Effector memory CD8-positive, alpha-beta T cell (primary cell): ENCODE results near the gene CCDC159.
"Not testable (repeated sequence)": the region's sequence is repeated elsewhere in the genome, so short reads cannot be mapped to it uniquely, and the experiment has no call there.

ENCODE experiments used
- ATAC-seq: fragments of 150-1000 bp; cut with Tn5 transposase; replicated peaks from 2 replicates; pipeline ENCODE4 v1.10.0; 2021; ENCODE audit warnings: mild to moderate bottlenecking, moderate library complexity
- DNase-seq, 3 experiments: peaks; one replicate each; pipeline ENCODE4 v3.0.0; 2021
- H3K27ac Mint-ChIP-seq, 2 donors: one replicate each; pipeline ENCODE4 v1.8.0; 2022; ENCODE audit warnings: mild to moderate bottlenecking in 2 of 2, mixed read lengths in 2 of 2, moderate library complexity in 2 of 2
- H3K27me3 Mint-ChIP-seq, 2 donors: one replicate each; pipeline ENCODE4 v1.8.0; 2022; ENCODE audit warnings: mixed read lengths in 2 of 2
- H3K36me3 Mint-ChIP-seq: one replicate; pipeline ENCODE4 v1.8.0; 2022; ENCODE audit warnings: mild to moderate bottlenecking, moderate library complexity, mixed read lengths; ENCODE audit not compliant: insufficient read depth
- H3K4me1 Mint-ChIP-seq, 2 donors: one replicate each; pipeline ENCODE4 v1.8.0; 2022; ENCODE audit warnings: low read depth in 2 of 2, mixed read lengths in 2 of 2
- H3K4me3 Mint-ChIP-seq, 2 donors: one replicate each; pipeline ENCODE4 v1.8.0; 2022; ENCODE audit warnings: mild to moderate bottlenecking in 2 of 2, mixed read lengths in 2 of 2, moderate library complexity in 2 of 2
- H3K9me3 Mint-ChIP-seq, 2 donors: one replicate each; pipeline ENCODE4 v1.8.0; 2022; ENCODE audit warnings: mixed read lengths in 2 of 2

The CCDC159 gene

DNA sequence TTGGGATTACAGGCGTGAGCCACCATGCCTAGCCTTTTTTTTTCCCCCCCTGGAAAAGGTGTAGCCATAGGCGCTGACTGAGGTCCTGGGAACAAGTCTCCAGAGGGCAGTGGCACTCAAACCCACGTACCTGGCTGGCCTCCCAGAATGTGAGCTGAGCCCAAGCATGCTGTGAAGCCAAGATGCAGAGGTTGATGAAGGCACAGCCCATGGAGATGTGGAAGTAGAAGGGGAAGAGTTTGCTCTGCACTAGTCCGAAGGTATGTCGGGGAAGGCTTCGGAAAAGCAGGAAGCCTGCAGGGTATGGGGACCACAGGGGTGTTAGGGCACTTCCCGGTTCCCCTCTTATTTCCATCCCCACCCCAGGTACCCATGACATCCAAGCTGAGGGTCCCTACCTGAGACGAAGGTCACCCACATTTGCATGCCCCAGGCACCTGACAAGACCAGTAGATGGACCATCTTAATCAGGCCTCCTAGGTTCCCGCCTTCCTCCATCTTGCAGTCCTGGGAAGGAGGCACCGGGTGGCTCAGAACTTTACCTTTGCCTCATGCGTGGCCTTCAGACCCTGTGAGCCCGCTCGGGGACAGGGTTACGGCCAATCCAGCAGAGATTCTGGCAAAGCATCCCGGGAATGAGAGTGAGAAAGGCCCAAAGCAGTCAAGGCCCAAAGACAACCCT lies 1.1 kb upstream of the CCDC159 start:
- DNase-seq = no peak
- H3K36me3 Mint-ChIP-seq = peaks cover 11% of the 10 kb centered on the region
- no peaks in the 10 kb centered on the region for H3K9me3 Mint-ChIP-seq
- peak overlapping the region; percentile 96 to 97 for H3K4me3 Mint-ChIP-seq
- H3K27ac Mint-ChIP-seq = peak overlapping the region; percentile 91 to 97
- no peak for ATAC-seq
- H3K4me1 Mint-ChIP-seq = peaks cover 25 to 31% of the 10 kb centered on the region in 2 donors
- H3K27me3 Mint-ChIP-seq = no peaks in the 10 kb centered on the region

DNA sequence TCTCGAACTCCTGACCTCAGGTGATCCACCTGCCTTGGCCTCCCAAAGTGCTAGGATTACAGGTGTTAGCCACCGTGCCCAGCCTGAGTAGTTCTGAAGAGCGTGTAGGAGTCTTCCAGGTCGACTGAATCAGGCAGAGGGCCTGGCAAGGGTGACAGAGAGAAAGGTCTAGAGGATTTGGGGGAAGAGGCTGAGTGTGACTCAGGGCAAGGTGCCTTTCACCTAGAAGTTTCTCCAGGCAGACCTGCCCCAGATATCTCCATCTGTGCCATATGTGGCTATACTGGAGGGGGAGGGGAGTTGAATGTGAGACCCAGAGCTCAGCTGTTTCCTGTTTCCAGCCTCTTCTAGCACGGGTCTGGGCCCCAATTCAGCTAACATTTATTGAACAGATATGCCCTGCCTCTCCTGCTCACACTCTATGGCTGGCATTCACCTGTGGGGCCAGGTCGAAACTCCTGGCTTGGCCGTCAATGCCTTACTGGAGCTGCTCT lies 1.3 kb downstream of the CCDC159 start:
- peak overlapping the region; percentile 96 to 97 for H3K4me3 Mint-ChIP-seq
- ATAC-seq = no peak
- DNase-seq = no peak
- H3K27ac Mint-ChIP-seq = peak overlapping the region; percentile 91 to 97
- H3K9me3 Mint-ChIP-seq = no peaks in the 10 kb centered on the region
- peaks cover 25 to 31% of the 10 kb centered on the region in 2 donors for H3K4me1 Mint-ChIP-seq
- H3K27me3 Mint-ChIP-seq = no peaks in the 10 kb centered on the region
- H3K36me3 Mint-ChIP-seq = peaks cover 11% of the 10 kb centered on the region

DNA sequence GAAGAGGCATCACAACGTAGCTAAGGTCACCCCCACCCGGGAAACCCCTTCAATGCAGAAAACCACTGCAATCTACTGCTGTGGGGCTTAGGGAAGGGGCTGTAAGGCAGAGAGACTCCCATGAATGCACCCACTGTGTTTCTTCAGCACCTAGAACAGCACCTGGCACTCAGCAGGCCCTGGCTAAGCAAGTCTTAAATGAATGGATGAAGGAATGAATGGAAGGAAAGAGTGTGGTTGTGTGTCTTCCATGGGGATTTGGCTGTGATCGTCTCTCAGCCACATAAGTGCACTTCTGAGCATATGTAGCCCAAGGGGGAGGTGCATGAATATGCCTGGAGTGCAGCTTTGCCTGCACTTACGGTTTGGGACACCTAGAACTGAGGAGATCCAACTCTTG lies 2.9 kb downstream of the CCDC159 start:
- DNase-seq (no peak), ATAC-seq (no peak)
- peaks cover 11% of the 10 kb centered on the region for H3K36me3 Mint-ChIP-seq
- H3K4me1 Mint-ChIP-seq = peaks cover 25 to 30% of the 10 kb centered on the region in 2 donors
- H3K9me3 Mint-ChIP-seq = no peaks in the 10 kb centered on the region
- H3K27ac Mint-ChIP-seq = no peak overlapping the region
- H3K4me3 Mint-ChIP-seq = no peak overlapping the region
- no peaks in the 10 kb centered on the region for H3K27me3 Mint-ChIP-seq

DNA sequence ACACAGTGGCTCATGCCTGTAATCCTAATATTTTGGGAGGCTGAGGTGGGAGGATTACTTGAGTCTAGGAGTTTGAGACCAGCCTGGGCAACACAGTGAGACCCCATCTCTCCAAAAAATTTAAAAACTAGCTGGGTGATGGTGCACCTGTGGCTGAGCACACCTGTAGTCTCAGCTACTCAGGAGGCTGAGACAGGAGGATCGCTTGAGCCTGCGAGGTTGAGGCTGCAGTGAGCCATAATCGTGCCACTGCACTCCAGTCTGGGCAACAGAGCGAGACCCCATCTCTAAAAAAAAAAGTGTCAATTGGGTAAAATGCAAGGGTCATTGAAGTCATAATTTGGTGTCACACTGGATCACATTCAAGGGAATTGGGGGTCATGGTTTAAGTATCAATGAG lies 7.8 kb downstream of the CCDC159 start:
- not testable (repeated sequence) for ATAC-seq, DNase-seq, H3K4me1 Mint-ChIP-seq, H3K27ac Mint-ChIP-seq, H3K9me3 Mint-ChIP-seq, H3K36me3 Mint-ChIP-seq
- H3K4me3 Mint-ChIP-seq = peak overlapping the region; percentile 34 to 74
- peaks cover 13 to 16% of the 10 kb centered on the region in 2 donors for H3K27me3 Mint-ChIP-seq

DNA sequence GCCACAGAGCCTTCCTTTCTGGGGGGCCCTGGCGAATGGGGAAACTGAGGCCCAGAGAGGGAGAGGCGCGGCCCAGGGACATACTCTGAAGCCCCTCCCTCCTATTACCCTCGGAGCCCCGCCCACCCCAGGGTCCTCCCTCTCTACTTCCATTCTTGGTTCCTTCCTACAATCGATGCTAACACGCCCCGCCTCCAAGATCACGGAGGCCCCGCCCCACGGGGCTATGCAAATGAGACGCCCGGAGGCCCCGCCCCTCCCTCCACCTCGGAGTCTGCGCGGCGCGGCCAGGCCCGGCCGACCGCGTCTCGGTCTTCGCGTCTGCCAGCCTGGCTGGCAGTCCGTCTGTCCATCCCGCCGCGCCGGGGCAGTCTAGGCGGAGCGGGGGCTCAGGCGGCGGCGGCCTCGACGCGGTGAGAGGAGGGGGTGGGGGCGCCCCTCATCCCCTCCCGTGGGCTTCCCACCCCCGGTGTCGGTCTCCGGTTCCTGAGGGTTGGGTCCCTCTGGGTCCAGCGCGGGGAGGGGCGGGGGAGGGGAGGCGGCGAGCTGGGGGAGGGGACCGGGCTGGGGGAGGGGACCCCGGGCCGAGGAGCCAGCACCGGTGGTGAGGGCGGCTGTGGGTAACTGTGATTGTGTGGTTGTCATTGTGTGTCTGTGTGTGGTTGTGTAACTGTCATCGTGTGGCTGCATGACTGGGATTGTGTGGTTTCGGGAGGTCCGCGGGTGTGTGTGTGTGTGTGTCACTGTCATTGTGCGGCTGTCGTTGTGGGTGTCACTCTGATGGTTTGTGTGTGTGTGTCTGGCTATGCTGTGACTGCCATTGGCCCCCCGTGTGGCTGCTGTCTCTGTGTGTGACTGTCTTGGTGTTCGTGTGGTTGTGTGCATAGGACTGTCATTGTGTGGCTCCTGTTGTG lies 9.1 kb downstream of the CCDC159 start, which contains the start of gene PLPPR2:
Gene PLPPR2 (plus strand): TSS at position 273 of the 914 bp plus-strand sequence. CDS start 2,242 bp downstream, outside the sequence.
- peaks cover 9% of the 10 kb centered on the region in 2 donors for H3K4me1 Mint-ChIP-seq
- ATAC-seq (peak; percentile 92), DNase-seq (peak; percentile 79 to 83 (median 82))
- H3K27me3 Mint-ChIP-seq = peaks cover 13 to 16% of the 10 kb centered on the region in 2 donors
- H3K9me3 Mint-ChIP-seq = no peaks in the 10 kb centered on the region
- H3K4me3 Mint-ChIP-seq = peak within 1 kb of the TSS; percentile 74 to 78
- H3K36me3 Mint-ChIP-seq = peaks cover 8% of the 10 kb centered on the region
- H3K27ac Mint-ChIP-seq = peak within 1 kb of the TSS; percentile 70 to 92

DNA sequence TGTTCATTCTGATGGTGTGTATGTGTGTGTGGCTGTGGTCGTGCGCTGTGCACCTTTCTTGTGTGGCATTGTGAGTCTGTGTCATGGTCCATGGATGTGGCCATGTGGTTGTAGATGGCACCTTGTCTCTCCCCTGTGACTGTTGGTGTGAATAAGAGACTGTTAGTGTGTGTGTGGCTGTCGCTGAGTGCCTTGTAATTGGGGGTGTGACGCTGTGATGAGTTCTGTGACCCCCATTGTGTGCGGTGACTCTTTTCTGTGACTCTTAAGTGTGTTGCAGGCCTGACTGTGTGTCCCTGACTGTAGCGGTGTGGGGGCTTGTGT lies 9.7 kb downstream of the CCDC159 start:
- Mint-ChIP-seq H3K4me3 (peak overlapping the region; percentile 74 to 78), H3K36me3 (peaks cover 14% of the 10 kb centered on the region), H3K27ac (peak overlapping the region; percentile 70 to 92), H3K9me3 (no peaks in the 10 kb centered on the region), H3K27me3 (peaks cover 13 to 16% of the 10 kb centered on the region in 2 donors), H3K4me1 (peaks cover 9% of the 10 kb centered on the region in 2 donors)
- no peak for DNase-seq
- ATAC-seq = peak; percentile 3

DNA sequence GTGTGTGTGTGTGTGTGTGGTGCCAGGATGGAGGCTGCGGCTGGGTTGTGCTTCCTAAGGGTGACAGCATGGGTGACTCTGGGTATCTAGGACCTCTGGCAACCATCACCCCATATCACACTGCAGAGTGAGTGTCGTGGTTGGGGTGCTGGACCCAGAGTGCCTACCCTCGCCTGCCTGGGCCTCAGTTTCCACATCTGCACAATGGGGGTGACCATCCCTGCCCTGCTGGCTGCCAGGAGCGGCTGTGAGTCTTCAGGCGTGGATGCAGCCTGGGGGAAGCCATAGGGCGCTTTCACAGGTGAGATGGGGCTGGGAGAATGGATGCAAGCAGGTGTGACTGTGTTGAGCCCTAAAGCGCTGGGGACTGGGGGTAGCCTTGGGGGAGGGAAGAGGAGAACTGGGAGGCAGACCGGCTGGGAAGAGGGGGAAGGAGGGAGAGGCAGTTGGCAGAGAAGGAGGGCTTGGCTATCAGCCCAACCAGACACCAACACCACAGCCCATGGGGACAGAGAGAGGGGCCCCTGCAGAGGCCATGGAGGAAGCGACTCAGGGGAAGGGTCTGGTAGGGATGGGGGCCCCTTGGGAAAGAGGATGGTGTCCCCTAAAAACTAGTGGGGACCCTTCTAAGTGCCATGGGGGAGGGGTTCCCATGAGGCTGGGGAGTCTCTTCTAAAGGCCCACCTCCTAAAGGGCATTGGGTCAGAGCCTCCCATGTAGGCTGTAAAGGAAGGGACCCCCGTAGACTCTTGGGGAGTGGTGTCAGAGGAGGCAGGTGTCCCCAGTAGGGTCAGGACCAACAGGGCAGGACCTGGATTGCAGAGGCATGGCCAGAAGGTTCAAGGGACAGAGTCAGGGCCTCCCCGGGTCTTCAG lies 10.6 kb downstream of the CCDC159 start:
- H3K4me3 Mint-ChIP-seq = peak overlapping the region; percentile 74 to 78
- H3K27ac Mint-ChIP-seq = no peak overlapping the region
- peaks cover 9 to 11% of the 10 kb centered on the region in 2 donors for H3K4me1 Mint-ChIP-seq
- peaks cover 14% of the 10 kb centered on the region for H3K36me3 Mint-ChIP-seq
- ATAC-seq (no peak), DNase-seq (no peak)
- H3K27me3 Mint-ChIP-seq = peaks cover 13 to 16% of the 10 kb centered on the region in 2 donors
- H3K9me3 Mint-ChIP-seq = no peaks in the 10 kb centered on the region

DNA sequence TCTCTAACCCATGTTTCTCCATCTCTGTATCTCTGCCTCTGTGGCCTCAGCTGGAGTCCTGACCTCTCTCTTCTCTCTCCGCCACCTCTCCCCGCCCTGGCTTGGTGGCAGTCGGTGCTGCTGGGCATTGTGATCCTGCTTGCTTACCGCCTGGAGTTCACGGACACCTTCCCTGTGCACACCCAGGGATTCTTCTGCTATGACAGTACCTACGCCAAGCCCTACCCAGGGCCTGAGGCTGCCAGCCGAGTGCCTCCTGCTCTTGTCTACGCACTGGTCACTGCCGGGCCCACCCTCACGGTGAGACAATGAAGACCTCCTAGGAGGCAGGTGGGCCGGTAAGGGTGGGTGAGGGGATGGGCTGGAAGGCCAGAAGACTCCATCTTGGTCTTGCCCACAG lies 13.1 kb downstream of the CCDC159 start:
- H3K27ac Mint-ChIP-seq = no peak overlapping the region
- H3K27me3 Mint-ChIP-seq = peaks cover 13 to 16% of the 10 kb centered on the region in 2 donors
- no peak for ATAC-seq
- no peak for DNase-seq
- H3K4me1 Mint-ChIP-seq = peaks cover 9 to 11% of the 10 kb centered on the region in 2 donors
- peaks cover 16% of the 10 kb centered on the region for H3K36me3 Mint-ChIP-seq
- no peak overlapping the region for H3K4me3 Mint-ChIP-seq
- no peaks in the 10 kb centered on the region for H3K9me3 Mint-ChIP-seq

DNA sequence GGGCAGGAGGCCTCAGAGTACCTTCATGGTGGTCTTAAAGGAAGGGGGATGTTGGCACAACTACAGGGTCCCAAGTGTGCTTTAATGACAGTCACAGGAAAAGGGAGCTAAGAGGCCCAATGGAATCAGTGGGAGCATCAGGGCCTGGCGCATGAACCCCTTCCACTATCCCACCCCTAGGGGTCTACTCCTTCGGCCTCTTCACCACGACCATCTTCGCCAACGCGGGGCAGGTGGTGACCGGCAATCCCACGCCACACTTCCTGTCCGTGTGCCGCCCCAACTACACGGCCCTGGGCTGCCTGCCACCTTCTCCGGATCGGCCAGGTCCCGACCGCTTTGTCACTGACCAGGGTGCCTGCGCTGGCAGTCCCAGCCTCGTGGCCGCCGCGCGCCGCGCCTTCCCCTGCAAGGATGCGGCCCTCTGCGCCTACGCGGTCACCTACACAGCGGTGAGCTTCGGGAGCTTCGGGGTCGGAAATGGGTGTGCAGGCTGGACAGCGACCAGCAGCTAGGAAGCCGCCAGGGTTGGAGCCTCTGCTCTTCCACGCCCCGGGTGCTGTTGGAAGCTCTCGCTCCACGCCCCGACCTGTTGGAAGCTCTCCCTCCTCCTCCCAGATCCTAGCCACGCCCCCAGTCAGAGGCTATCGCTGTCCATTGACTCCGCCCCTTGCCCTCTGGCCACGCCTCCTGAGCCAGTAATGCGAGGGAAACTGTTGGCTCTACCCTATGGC lies 14.9 kb downstream of the CCDC159 start:
- Mint-ChIP-seq H3K4me3 (no peak overlapping the region), H3K36me3 (peaks cover 15% of the 10 kb centered on the region), H3K4me1 (peaks cover 3 to 7% of the 10 kb centered on the region in 2 donors), H3K27me3 (peaks cover 7 to 8% of the 10 kb centered on the region in 2 donors), H3K9me3 (no peaks in the 10 kb centered on the region), H3K27ac (peak overlapping the region in 1 of 2 donors; percentile 62)
- DNase-seq (no peak), ATAC-seq (no peak)

DNA sequence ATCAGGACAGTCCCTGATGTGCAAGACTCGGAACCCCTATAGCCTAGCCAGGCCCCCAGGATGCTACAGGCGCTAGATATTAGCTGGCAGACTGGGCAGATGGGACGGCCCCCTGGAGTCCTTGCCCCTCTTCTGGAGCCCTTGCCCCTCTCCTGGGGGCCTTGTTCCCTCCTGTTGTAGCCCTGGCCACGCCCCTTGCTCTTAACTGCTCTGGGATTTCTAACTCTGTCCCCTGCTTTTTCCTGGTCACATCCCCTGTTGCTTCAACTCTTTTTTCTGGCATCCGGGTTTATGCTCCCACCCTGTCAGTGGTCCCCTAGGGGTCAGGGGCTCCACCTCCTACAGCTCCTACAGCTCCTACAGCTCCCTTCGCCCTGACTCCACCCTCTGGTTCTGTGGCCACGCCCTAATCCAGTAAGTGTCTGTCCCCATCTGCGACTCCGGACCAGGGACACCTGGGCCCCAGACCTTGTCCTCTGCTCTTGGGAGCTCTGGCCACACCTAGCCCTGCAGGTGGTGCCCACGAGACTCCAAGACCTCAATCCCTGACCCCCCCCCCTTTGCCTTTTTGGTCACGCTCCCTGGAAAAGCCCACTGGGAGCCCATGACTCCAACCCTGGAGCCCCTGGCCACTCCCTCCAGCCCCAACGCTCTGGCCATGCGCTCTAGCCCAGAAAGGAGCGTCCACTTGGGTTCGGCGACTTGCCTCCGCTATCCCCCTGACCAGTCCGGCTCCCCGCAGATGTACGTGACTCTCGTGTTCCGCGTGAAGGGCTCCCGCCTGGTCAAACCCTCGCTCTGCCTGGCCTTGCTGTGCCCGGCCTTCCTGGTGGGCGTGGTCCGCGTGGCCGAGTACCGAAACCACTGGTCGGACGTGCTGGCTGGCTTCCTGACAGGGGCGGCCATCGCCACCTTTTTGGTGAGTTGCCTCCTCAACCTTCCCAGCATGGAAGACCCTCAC lies 15.7 kb downstream of the CCDC159 start:
- no peaks in the 10 kb centered on the region for H3K9me3 Mint-ChIP-seq
- peak overlapping the region in 1 of 2 donors; percentile 62 for H3K27ac Mint-ChIP-seq
- DNase-seq (no peak), ATAC-seq (no peak)
- peaks cover 2 to 4% of the 10 kb centered on the region in 2 donors for H3K4me1 Mint-ChIP-seq
- H3K27me3 Mint-ChIP-seq = no peaks in the 10 kb centered on the region
- no peak overlapping the region for H3K4me3 Mint-ChIP-seq
- H3K36me3 Mint-ChIP-seq = peaks cover 15% of the 10 kb centered on the region

DNA sequence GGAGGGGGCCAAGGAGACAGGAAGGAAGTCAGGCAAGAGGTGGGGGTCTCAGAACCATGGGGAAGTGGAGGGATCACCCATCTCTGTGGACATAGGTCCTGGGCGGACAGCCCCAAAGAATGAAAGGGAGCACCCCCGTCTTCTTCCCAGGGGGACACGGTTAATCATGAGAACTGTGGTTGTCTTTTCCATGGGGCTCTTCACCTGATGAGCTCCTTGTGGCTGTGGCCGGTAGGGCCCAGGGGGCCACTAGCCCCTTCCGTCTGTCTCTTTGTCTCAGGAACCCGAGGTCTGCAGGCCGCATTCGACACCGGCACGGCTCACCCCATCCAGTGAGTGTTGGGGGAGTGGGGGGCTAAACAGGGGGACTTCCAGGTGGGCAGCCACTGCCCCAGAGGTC lies 17.6 kb downstream of the CCDC159 start:
- Mint-ChIP-seq H3K9me3 (no peaks in the 10 kb centered on the region), H3K27ac (no peak overlapping the region), H3K4me3 (no peak overlapping the region), H3K27me3 (no peaks in the 10 kb centered on the region), H3K36me3 (peaks cover 12% of the 10 kb centered on the region), H3K4me1 (peaks cover 2 to 4% of the 10 kb centered on the region in 2 donors)
- ATAC-seq = no peak
- DNase-seq = no peak
